ENCODE measurements around the gene GOLGA6L2.
"Not testable (repeated sequence)": the region's sequence is repeated elsewhere in the genome, so short reads cannot be mapped to it uniquely, and the experiment has no call there.

Gene GOLGA6L2

GRCh38 chr15:23447107-23447500 is at the start of gene GOLGA6L2:
GOLGA6L2 (minus strand) TSS chr15:23447243; CDS start chr15:23447181, 62 bp downstream.
- no peak for DNase-seq (ENCODE audit: low spot score)

GRCh38 chr15:23484870-23485269 is 37.8 kb upstream of the GOLGA6L2 start:
- DNase-seq (ENCODE audit: low spot score), result no peak

DNA sequence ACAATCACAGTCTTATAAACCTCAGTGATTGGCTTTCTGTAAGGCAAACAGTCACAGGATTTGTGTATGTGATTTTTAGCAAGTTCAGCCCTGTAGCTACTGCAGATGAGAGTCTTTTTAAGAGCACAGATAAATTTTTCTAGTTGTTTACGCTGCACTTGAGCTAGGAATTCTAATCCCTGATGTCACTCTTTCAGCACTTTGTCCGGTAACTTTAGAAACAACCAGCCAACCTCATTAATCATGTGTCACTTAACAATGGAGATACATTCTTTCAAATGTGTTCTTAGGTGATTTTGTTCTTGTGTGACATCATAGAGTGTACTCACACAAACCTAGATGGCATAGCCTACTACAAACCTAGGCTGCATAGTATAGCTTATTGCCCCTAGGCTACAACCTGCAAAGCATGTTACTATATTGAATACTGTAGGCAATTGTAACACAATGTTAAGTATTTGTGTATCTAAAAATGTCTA is 36.8 kb upstream of the GOLGA6L2 start:
- DNase-seq (ENCODE audit: low spot score), result no peak

- DNase-seq (ENCODE audit: low spot score), result no peak
Measured at GRCh38 chr15:23482764-23483489, 35.9 kb upstream of the GOLGA6L2 start.

DNA sequence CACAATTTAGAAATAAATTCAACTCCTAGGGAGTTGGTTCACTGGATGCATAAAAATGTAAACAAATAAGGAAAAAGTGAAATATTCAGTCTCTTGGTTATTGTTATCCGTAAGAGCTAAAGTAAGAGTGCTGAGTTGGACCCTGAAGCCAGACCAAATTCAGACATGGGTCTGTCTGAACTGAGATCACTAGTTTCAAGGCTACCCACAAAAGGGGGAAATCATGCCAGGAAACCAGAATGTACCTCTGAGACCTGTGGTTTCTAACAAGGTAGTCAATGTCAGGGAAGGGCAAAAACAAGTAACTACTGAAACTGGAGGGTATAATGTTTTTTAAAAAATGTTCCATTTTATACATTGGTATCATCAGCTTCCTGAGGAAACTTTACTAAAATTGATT is 35.2 kb upstream of the GOLGA6L2 start:
- no peak for DNase-seq (ENCODE audit: low spot score)

GRCh38 chr15:23477920-23478319 is 30.9 kb upstream of the GOLGA6L2 start:
- no peak for DNase-seq (ENCODE audit: low spot score)

DNA sequence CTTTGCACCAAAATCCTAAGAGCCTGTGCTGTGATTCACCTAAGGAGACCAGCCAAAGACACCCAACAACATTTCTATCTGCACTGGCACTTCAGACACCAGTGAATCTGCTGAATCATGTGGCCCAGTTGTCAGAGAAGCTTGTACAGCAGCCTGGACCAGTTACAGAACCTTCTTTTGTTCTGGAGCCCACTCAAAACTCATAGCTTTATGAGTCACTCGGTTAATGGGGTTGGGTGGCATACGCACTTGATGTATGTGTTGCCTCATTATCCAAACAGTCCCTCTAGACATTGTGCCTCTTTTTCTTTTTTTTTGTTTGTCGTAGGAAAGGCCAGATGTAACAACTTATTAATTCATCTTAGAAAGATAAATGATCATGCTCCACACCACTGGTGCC is 25.6 kb upstream of the GOLGA6L2 start:
- DNase-seq (ENCODE audit: low spot score), result no peak

GRCh38 chr15:23472033-23472432 is 25.0 kb upstream of the GOLGA6L2 start:
- no peak for DNase-seq (ENCODE audit: low spot score)

DNA sequence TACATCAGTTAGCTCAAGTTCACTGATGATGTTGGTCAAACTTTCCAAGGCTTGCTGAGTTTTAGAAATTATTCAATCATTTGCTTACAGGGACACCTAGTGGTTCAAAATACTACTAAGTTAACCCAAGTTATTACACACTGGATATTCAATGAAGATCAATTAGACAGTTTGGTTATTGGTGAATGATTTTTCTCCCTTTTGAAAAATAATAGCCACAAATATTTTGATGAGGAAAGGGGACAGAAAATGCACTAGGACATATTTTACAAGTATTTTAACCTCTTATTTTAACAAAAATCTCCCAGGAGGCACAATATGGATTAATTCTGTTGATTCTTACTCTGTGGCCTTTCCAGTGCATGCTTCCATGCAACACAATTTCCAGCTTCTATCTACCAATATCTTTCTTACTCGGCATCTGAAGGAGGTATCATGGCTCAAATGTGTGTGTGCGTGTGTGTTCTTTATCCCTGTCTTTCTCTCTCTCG is 20.1 kb upstream of the GOLGA6L2 start:
- DNase-seq (ENCODE audit: low spot score), result peak; percentile 38

- no peak for DNase-seq (ENCODE audit: low spot score)
Measured at GRCh38 chr15:23457890-23458289, 10.8 kb upstream of the GOLGA6L2 start.

- DNase-seq (ENCODE audit: low spot score), result no peak
Measured at GRCh38 chr15:23446215-23447106, 582 bp downstream of the GOLGA6L2 start.

DNA sequence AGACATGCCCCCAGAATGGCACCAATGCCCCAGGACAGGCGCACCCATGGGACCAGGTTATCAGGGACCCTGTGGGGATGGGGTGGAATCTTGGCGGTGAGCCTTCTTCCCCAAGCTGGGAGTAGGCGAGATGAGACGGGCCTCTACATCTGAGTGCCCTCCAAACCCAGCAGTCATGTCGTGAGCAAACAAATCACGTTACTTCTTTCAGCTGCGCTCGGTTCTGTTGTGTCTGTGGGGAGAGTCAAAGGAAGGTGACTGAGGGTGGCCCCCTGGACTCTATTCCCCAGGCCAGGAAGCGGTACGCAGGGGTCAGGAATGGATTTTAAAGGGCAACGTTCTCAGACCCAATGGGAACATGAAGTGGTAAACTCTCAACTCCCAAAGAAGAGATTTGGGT is 2.8 kb downstream of the GOLGA6L2 start:
- no peak for DNase-seq (ENCODE audit: low spot score)

GRCh38 chr15:23441204-23441603 is 5.8 kb downstream of the GOLGA6L2 start:
- no peak for DNase-seq (ENCODE audit: low spot score)

DNA sequence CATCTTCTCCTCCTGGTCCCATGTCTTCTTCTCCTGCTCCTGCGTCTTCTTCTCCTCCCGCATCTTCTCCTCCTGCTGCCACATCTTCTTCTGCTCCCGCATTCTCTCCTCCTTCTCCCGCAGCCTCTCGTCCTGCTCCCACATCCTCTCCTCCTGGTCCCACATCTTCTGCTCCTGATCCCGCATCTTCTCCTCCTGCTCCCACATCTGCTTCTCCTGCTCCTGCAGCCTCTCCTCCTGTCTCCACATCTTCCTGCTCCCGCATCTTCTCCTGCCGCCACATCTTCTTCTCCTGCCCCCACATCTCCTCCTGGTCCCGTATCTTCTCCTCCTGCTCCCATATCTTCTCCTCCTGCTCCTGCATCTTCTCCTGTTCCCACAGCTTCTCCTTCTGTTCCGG is 6.4 kb downstream of the GOLGA6L2 start:
- no peak for DNase-seq (ENCODE audit: low spot score)

GRCh38 chr15:23439513-23439912 is 7.5 kb downstream of the GOLGA6L2 start:
- DNase-seq (ENCODE audit: low spot score), result no peak

DNA sequence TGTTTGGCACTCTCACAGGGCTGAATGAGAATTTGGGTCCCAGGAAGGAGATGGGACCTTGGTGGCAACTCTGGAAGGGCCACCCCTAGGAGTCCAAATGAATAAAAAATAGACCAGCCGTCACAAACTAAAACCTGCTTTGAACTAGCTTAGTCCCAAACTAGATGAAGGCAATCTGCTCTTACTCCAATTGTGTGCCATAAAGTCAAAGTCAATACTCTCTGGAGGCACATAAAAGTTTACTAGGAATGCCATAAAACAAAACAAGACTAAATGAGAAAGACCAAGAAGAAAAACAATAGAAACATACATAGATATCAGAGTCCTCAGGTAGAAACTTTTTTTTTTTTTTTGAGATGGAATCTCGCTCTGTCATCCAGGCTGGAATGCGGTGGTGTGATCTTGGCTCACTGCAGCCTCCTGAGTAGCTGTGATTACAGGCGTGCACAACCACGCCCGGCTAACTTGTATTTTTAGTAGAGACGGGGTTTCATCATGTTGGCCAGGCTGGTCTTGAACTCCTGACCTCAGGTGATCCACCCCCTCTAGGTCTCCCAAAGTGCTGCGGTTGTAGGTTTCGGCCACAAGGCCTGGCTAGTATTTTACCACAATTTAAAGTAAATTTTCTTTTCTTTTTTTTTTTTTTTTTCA is 8.1 kb downstream of the GOLGA6L2 start:
- DNase-seq (ENCODE audit: low spot score), result no peak

- DNase-seq (ENCODE audit: low spot score), result no peak
Measured at GRCh38 chr15:23437673-23438072, 9.4 kb downstream of the GOLGA6L2 start.

DNA sequence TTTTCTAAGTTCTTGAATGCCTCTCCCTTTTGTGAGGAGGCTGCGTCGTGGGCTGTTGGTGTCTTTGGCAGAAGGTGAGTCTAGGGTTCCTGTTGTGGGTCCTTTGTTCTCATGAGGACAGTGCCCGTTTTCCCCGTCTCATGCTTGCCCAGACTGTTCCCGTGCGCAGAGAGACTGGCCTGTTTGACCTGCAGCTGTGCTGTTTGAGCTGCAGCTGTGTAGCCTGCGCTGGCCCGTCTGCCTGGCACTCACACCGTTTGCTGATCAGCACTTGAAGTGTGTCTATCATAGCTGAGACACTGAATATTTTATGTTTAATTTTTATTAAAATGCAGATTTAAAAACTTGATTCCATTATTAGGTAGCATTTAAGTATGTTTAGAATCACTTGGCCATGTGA is 9.9 kb downstream of the GOLGA6L2 start:
- DNase-seq (ENCODE audit: low spot score), result no peak

- no peak for DNase-seq (ENCODE audit: low spot score)
Measured at GRCh38 chr15:23436421-23436820, 10.6 kb downstream of the GOLGA6L2 start.

DNA sequence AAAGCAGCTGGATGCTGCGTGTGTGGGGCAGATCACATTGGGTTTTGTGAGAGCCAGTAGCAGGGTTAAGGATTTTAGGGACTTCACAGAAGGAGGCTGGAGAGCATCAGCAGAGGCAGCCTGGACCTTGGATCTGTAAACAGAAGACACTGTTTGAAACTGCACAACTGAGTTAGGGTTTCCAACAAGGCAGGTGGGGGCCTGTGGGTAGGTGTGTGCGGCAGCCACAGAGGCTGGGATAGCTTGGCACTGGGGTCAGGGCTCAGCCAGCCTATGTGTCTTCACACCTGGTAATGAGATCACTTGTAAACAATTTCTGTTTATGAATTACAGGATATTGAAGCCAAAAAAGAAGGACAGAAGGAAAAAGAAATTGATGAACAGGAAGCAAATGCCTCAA is 12.3 kb downstream of the GOLGA6L2 start:
- not testable (repeated sequence) for DNase-seq (ENCODE audit: low spot score)

DNA sequence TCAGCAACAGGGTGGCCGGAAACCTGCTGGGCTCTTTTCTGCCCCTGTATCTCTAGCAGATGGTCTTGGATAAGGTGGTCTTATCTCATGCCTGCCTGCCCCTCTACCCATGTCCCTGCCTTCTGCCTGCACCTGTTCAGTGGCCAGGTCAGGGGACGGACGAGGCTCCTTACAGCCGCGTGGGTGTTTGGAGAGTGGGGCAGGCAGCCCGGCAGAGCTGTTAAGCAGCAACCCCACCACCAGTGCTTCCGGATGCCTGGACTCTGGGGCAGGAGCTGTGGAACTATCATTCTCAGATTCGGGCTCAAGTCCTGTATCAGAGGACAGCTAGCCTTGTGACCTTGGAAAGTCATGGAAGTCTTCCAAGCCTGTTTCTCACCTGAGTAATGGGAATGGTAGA is 21.7 kb downstream of the GOLGA6L2 start:
- DNase-seq (ENCODE audit: low spot score), result not testable (repeated sequence)

- DNase-seq (ENCODE audit: low spot score), result no peak
Measured at GRCh38 chr15:23424111-23424904, 22.7 kb downstream of the GOLGA6L2 start.

Data from LoVo (cell line).